DND-41 (cell line): ENCODE measurements around the gene VWA8.
"Not testable (repeated sequence)": the region's sequence is repeated elsewhere in the genome, so short reads cannot be mapped to it uniquely, and the experiment has no call there.

Experiments
- ATAC-seq: fragments of 200-7000 bp; cut with Tn5 transposase; 3 replicates; pipeline ENCODE4 v1.9.1; 2021; ENCODE audit warnings: low read depth; ENCODE audit not compliant: insufficient read depth
- DNase-seq: peaks from one replicate; pipeline ENCODE4 v3.0.0-alpha.2; 2020
- H2AFZ ChIP-seq: 2 replicates; pipeline ENCODE4 v1.6.0; 2012; ENCODE audit warnings: low read depth, low read length
- H3K27ac ChIP-seq: 2 replicates; pipeline ENCODE4 v1.5.1; 2012; ENCODE audit warnings: low read length, inconsistent platforms
- H3K27me3 ChIP-seq: fragments of 200-600 bp; sonication (generic); 2 replicates; pipeline ENCODE4 v1.6.0; 2012; ENCODE audit warnings: low read length, mild to moderate bottlenecking, inconsistent platforms; ENCODE audit not compliant: insufficient read depth, poor library complexity
- H3K36me3 ChIP-seq: 2 replicates; pipeline ENCODE4 v1.5.1; 2012; ENCODE audit warnings: low read length, inconsistent platforms; ENCODE audit not compliant: insufficient read depth
- H3K4me1 ChIP-seq: 2 replicates; pipeline ENCODE4 v1.5.1; 2012; ENCODE audit warnings: mild to moderate bottlenecking, low read length; ENCODE audit not compliant: insufficient read depth
- H3K4me2 ChIP-seq: 2 replicates; pipeline ENCODE4 v1.6.0; 2012; ENCODE audit warnings: mild to moderate bottlenecking, moderate library complexity, low read length, inconsistent platforms; ENCODE audit not compliant: insufficient read depth
- H3K4me3 ChIP-seq, 2 experiments: fragments of 200-600 bp in 1 of 2; shearing (Covaris generic) in 1 of 2; 2 replicates each; pipeline ENCODE4 v1.5.1; 2012 to 2016; ENCODE audit warnings: inconsistent platforms in 2 of 2, low read length in 2 of 2, mild to moderate bottlenecking in 2 of 2, low read depth in 1 of 2, moderate library complexity in 1 of 2
- H3K79me2 ChIP-seq: 2 replicates; pipeline ENCODE4 v1.6.0; 2012; ENCODE audit warnings: low read length, inconsistent platforms; ENCODE audit not compliant: insufficient read depth
- H3K9ac ChIP-seq: 2 replicates; pipeline ENCODE4 v1.6.0; 2012; ENCODE audit warnings: low read depth, mild to moderate bottlenecking, inconsistent platforms, low read length, moderate library complexity
- H3K9me3 ChIP-seq: 2 replicates; pipeline ENCODE4 v1.5.1; 2012; ENCODE audit warnings: low read length, moderate library complexity, mild to moderate bottlenecking, inconsistent platforms; ENCODE audit not compliant: insufficient read depth, severe bottlenecking
- H4K20me1 ChIP-seq: 2 replicates; pipeline ENCODE4 v1.6.0; 2012; ENCODE audit warnings: low read length; ENCODE audit not compliant: insufficient read depth
- EZH2 ChIP-seq: IDR thresholded peaks from 3 replicates; pipeline ENCODE4 v1.6.1; 2012; ENCODE audit warnings: borderline replicate concordance, low read depth, mild to moderate bottlenecking, moderate library complexity, low read length, inconsistent platforms; ENCODE audit not compliant: severe bottlenecking
- TF ChIP-seq, protein P1 (sequence below): IDR thresholded peaks from 2 replicates; pipeline ENCODE4 v1.5.1; 2012; ENCODE audit warnings: borderline replicate concordance, low read length, moderate library complexity, mild to moderate bottlenecking; ENCODE audit not compliant: poor library complexity, severe bottlenecking; ENCODE audit errors: extremely low read depth

The VWA8 gene

GRCh38 chr13:41914552-41914951, 46.4 kb downstream of the VWA8 start:
- DNase-seq (no peak), ATAC-seq (no peak)
- peaks cover 15% of the 10 kb centered on the region; the same call in 1 of the 2 replicates for H4K20me1 ChIP-seq
- H3K27me3 ChIP-seq, result no peaks in the 10 kb centered on the region
- TF ChIP-seq, protein P1, sequence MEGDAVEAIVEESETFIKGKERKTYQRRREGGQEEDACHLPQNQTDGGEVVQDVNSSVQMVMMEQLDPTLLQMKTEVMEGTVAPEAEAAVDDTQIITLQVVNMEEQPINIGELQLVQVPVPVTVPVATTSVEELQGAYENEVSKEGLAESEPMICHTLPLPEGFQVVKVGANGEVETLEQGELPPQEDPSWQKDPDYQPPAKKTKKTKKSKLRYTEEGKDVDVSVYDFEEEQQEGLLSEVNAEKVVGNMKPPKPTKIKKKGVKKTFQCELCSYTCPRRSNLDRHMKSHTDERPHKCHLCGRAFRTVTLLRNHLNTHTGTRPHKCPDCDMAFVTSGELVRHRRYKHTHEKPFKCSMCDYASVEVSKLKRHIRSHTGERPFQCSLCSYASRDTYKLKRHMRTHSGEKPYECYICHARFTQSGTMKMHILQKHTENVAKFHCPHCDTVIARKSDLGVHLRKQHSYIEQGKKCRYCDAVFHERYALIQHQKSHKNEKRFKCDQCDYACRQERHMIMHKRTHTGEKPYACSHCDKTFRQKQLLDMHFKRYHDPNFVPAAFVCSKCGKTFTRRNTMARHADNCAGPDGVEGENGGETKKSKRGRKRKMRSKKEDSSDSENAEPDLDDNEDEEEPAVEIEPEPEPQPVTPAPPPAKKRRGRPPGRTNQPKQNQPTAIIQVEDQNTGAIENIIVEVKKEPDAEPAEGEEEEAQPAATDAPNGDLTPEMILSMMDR, result no peak
- no peak for TF ChIP-seq EZH2
- peaks cover 19% of the 10 kb centered on the region; the same call in 1 of the 2 replicates for H3K79me2 ChIP-seq
- H3K4me2 ChIP-seq, result no peak overlapping the region
- H3K4me1 ChIP-seq, result peaks cover 6% of the 10 kb centered on the region; the same call in 1 of the 2 replicates
- H3K9me3 ChIP-seq, result no peaks in the 10 kb centered on the region
- no peak overlapping the region for H3K27ac ChIP-seq
- H2AFZ ChIP-seq, result no peak overlapping the region
- no peak overlapping the region for H3K9ac ChIP-seq
- H3K4me3 ChIP-seq, result no peak overlapping the region
- H3K36me3 ChIP-seq, result peaks cover 1% of the 10 kb centered on the region; the same call in 1 of the 2 replicates

- no peak overlapping the region for H2AFZ ChIP-seq
- H4K20me1 ChIP-seq, result no peaks in the 10 kb centered on the region
- TF ChIP-seq EZH2, result no peak
- TF ChIP-seq, protein P1, result no peak
- H3K9me3 ChIP-seq, result no peaks in the 10 kb centered on the region
- no peak for DNase-seq
- H3K79me2 ChIP-seq, result no peaks in the 10 kb centered on the region
- peaks cover 27% of the 10 kb centered on the region; the same call in 1 of the 2 replicates for H3K36me3 ChIP-seq
- H3K4me2 ChIP-seq, result no peak overlapping the region
- no peak overlapping the region for H3K27ac ChIP-seq
- ATAC-seq, result no peak
- no peak overlapping the region for H3K4me3 ChIP-seq
- H3K4me1 ChIP-seq, result no peaks in the 10 kb centered on the region
- no peak overlapping the region for H3K9ac ChIP-seq
- H3K27me3 ChIP-seq, result no peaks in the 10 kb centered on the region
Observed at GRCh38 chr13:41909506-41909905, 51.4 kb downstream of the VWA8 start.

GRCh38 chr13:41905600-41906254, 55.2 kb downstream of the VWA8 start:
- no peak overlapping the region for H3K9ac ChIP-seq
- H3K4me1 ChIP-seq, result no peaks in the 10 kb centered on the region
- no peak for TF ChIP-seq EZH2
- TF ChIP-seq, protein P1, result peak; percentile 52
- H3K4me3 ChIP-seq, result no peak overlapping the region
- DNase-seq (no peak), ATAC-seq (peak; percentile 78)
- peaks cover 27% of the 10 kb centered on the region; the same call in 1 of the 2 replicates for H3K36me3 ChIP-seq
- H3K27ac ChIP-seq, result no peak overlapping the region
- no peak overlapping the region for H2AFZ ChIP-seq
- no peaks in the 10 kb centered on the region for H3K27me3 ChIP-seq
- H3K79me2 ChIP-seq, result no peaks in the 10 kb centered on the region
- H3K4me2 ChIP-seq, result no peak overlapping the region
- no peaks in the 10 kb centered on the region for H3K9me3 ChIP-seq
- no peaks in the 10 kb centered on the region for H4K20me1 ChIP-seq

GRCh38 chr13:41900918-41901317, 60.0 kb downstream of the VWA8 start:
- no peak overlapping the region for H3K4me3 ChIP-seq
- no peaks in the 10 kb centered on the region for H3K9me3 ChIP-seq
- no peaks in the 10 kb centered on the region for H3K27me3 ChIP-seq
- DNase-seq (no peak), ATAC-seq (no peak)
- H3K27ac ChIP-seq, result no peak overlapping the region
- H3K79me2 ChIP-seq, result no peaks in the 10 kb centered on the region
- peaks cover 4% of the 10 kb centered on the region; the same call in 1 of the 2 replicates for H3K36me3 ChIP-seq
- H4K20me1 ChIP-seq, result no peaks in the 10 kb centered on the region
- H2AFZ ChIP-seq, result no peak overlapping the region
- no peak overlapping the region for H3K4me2 ChIP-seq
- no peak for TF ChIP-seq EZH2
- H3K4me1 ChIP-seq, result no peaks in the 10 kb centered on the region
- H3K9ac ChIP-seq, result no peak overlapping the region

GRCh38 chr13:41898411-41898810, 62.5 kb downstream of the VWA8 start:
- H3K9ac ChIP-seq, H3K9me3 ChIP-seq, H4K20me1 ChIP-seq, H2AFZ ChIP-seq, H3K27ac ChIP-seq, DNase-seq, H3K4me2 ChIP-seq, H3K4me3 ChIP-seq, H3K4me1 ChIP-seq, H3K36me3 ChIP-seq, H3K79me2 ChIP-seq, H3K27me3 ChIP-seq, ATAC-seq: not testable (repeated sequence)
